OCI-LY7 (cell line): ENCODE data around the gene AGFG2. TPM values are rescaled to one million over a fixed set of nuclear protein-coding genes. Genes with fewer than 3 reads are reported as not detected.
A peak's percentile ranks its signal among the peaks of the same experiment; 100 is the strongest.

Source experiments
- BruUV-seq: library from RNA; stranded (reverse); fragments of 400-500 nt; replicated peaks from 2 replicates; lab custom pipeline; 2021; lab: Mats Ljungman, UMichigan
- CTCF ChIA-PET: fragments of 300-600 bp; sonication (Branson Sonifier 250); formaldehyde crosslinking; loops from one replicate; lab custom pipeline; 2022; ENCODE audit warnings: antibody characterized with exemption; ENCODE audit not compliant: unreplicated experiment; lab: Charles Lee
- POLR2A ChIA-PET: fragments of 300-600 bp; sonication (Branson Sonifier 250); formaldehyde crosslinking; loops from one replicate; lab custom pipeline; 2022; ENCODE audit warnings: antibody characterized with exemption; lab: Charles Lee
- DNase-seq: peaks from one replicate; pipeline ENCODE4 v3.0.0-alpha.2; 2015; ENCODE audit warnings: low spot score
- H2AFZ ChIP-seq: fragments of 200-600 bp; sonication (generic), shearing (Covaris generic); 2 replicates; pipeline ENCODE4 v1.6.1; 2014; ENCODE audit warnings: mild to moderate bottlenecking, antibody characterized with exemption, low read length, moderate library complexity
- H3K27ac ChIP-seq: fragments of 200-600 bp; sonication (generic); 2 replicates; pipeline ENCODE4 v1.5.1; 2014; ENCODE audit warnings: mixed run types, low read depth, mild to moderate bottlenecking, moderate library complexity, low read length, inconsistent platforms; ENCODE audit not compliant: poor library complexity, severe bottlenecking
- H3K36me3 ChIP-seq: fragments of 200-600 bp; sonication (generic); 2 replicates; pipeline ENCODE4 v1.6.1; 2014; ENCODE audit warnings: mild to moderate bottlenecking, antibody characterized with exemption, low read length, moderate library complexity, mixed read lengths; ENCODE audit not compliant: insufficient read depth
- H3K4me1 ChIP-seq: fragments of 200-600 bp; sonication (generic); 2 replicates; pipeline ENCODE4 v1.5.1; 2014; ENCODE audit warnings: mild to moderate bottlenecking, low read length; ENCODE audit not compliant: insufficient read depth, poor library complexity, severe bottlenecking
- H3K4me2 ChIP-seq: fragments of 200-600 bp; sonication (generic); 2 replicates; pipeline ENCODE4 v1.6.1; 2014; ENCODE audit warnings: mild to moderate bottlenecking, low read length
- H3K4me3 ChIP-seq: fragments of 200-600 bp; sonication (generic); 2 replicates; pipeline ENCODE4 v1.5.1; 2014; ENCODE audit warnings: mild to moderate bottlenecking, low read depth, low read length; ENCODE audit not compliant: poor library complexity, severe bottlenecking
- H3K79me2 ChIP-seq: fragments of 200-600 bp; sonication (generic); 2 replicates; pipeline ENCODE4 v1.6.1; 2016; ENCODE audit warnings: low read depth, mild to moderate bottlenecking, low read length, moderate library complexity, mixed read lengths; ENCODE audit not compliant: insufficient read depth
- H3K9me2 ChIP-seq: fragments of 200-600 bp; sonication (generic); 2 replicates; pipeline ENCODE4 v1.6.1; 2016; ENCODE audit warnings: mild to moderate bottlenecking, low read length, mixed read lengths; ENCODE audit not compliant: insufficient read depth
- H3K9me3 ChIP-seq: fragments of 200-600 bp; sonication (generic); 2 replicates; pipeline ENCODE4 v1.6.1; 2014; ENCODE audit warnings: mild to moderate bottlenecking, mixed run types, low read length, mixed read lengths
- H4K20me1 ChIP-seq: fragments of 200-600 bp; sonication (generic); 2 replicates; pipeline ENCODE4 v1.6.1; 2014; ENCODE audit warnings: mild to moderate bottlenecking, antibody characterized with exemption, low read length, moderate library complexity, mixed read lengths; ENCODE audit not compliant: insufficient read depth
- EZH2phosphoT487 ChIP-seq: fragments of 200-600 bp; sonication (generic); IDR thresholded peaks from 2 replicates; pipeline ENCODE4 v1.6.1; 2018; ENCODE audit warnings: low read depth, borderline replicate concordance, mild to moderate bottlenecking, mixed run types, antibody characterized with exemption, low read length, moderate library complexity, mixed read lengths
- intact Hi-C: fragments of 100-400 bp; cut with micrococcal nuclease; formaldehyde crosslinking; loops from one replicate; pipeline ENCODE4 v1.10.0; 2022; ENCODE audit not compliant: unreplicated experiment
- total RNA-seq, 2 experiments: library from RNA; depleted of rRNA in 1 of 2; stranded (reverse); fragments of >200 nt in 1 of 2; shearing (Covaris generic) in 1 of 2; gene quantifications; 2 replicates each; pipeline ENCODE4 v1.2.3, GENCODE V29; 2014 to 2022
- TF ChIP-seq, protein P1 (sequence below): fragments of 200-600 bp; sonication (generic); conservative IDR thresholded peaks from 2 replicates; pipeline ENCODE4 v1.5.1; 2014; ENCODE audit warnings: mild to moderate bottlenecking, antibody characterized with exemption, low read length, moderate library complexity, mixed read lengths

The AGFG2 gene
- total RNA-seq, 2 experiments from 2014 or later: 11.5 to 15.2 TPM

DNA sequence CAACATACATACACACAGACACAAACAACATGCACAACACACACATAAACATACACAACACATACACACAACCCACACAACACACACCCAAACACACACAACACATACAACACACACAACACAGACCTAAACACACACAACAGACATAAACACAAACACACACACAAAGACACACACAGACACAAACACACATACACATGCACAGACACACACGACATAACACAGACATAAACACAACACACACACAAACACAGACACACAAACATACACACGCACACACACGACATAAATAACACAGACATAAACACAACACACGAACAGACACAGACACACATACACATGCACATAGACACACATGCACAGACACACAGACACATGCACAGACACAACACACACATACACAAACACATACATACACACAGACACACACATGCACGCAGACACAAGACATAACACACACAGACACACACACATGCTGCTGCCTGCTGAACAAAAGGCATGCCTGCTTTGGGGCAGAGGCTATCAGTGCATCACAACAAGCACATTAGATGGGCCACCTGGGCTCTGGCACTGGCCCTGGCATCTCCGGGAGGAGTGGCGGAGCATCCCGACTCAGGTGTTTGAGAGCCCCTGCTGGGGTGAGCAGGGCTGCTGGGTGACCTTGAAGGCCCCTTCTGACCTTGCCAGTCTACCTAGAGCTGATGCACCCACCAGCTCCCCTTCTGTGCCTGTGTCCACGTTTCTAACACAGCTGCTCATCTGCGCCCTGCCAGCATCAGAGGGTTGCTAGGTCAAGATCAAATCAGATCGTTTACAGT is 41.7 kb downstream of the AGFG2 start:
- BruUV-seq: no TSS peak

DNA sequence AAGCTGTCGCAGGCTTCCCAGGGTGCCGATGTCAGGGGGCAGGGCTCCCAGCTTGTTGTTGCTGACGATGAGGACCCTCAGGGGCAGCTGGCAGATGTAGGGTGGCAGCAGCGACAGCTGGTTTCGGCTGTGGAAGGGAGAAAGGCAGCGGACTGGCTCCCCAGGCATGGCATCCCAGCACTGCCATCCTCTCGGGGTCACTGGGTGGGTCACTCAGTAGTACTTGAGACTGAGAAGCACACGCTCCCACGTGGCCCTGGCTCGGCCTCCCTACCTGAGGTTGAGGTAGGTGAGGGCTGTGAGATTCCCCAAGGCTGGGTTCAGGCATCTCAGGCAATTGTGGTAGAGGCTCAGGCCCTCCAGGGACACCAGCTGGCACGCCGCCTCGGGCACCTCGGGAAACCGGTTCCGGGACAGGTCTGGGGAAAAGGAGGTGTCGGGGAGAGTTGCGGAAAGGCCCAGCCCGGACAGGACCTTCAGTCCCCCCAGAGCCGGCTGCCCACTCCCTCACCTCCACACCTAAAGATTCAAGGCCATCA is 43.1 kb downstream of the AGFG2 start:
- POLR2A ChIA-PET: interaction anchor here (0.7 kb wide), 1 partner anchor 13 kb away, joined by 3 read pairs; no protein-coding TSS in a partner anchor
- H3K36me3 ChIP-seq: peaks cover 57% of the 10 kb centered on the region
- peaks cover 28% of the 10 kb centered on the region for H3K4me1 ChIP-seq
- H3K27ac ChIP-seq: no peak overlapping the region
- no peak for TF ChIP-seq EZH2phosphoT487
- TF ChIP-seq, protein P1, sequence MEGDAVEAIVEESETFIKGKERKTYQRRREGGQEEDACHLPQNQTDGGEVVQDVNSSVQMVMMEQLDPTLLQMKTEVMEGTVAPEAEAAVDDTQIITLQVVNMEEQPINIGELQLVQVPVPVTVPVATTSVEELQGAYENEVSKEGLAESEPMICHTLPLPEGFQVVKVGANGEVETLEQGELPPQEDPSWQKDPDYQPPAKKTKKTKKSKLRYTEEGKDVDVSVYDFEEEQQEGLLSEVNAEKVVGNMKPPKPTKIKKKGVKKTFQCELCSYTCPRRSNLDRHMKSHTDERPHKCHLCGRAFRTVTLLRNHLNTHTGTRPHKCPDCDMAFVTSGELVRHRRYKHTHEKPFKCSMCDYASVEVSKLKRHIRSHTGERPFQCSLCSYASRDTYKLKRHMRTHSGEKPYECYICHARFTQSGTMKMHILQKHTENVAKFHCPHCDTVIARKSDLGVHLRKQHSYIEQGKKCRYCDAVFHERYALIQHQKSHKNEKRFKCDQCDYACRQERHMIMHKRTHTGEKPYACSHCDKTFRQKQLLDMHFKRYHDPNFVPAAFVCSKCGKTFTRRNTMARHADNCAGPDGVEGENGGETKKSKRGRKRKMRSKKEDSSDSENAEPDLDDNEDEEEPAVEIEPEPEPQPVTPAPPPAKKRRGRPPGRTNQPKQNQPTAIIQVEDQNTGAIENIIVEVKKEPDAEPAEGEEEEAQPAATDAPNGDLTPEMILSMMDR: no peak
- no peaks in the 10 kb centered on the region for H3K9me2 ChIP-seq
- no peaks in the 10 kb centered on the region for H4K20me1 ChIP-seq
- CTCF ChIA-PET: no interaction called here
- no peak for DNase-seq
- BruUV-seq: no TSS peak
- H3K4me3 ChIP-seq: no peak overlapping the region
- H2AFZ ChIP-seq: no peak overlapping the region
- intact Hi-C loops: no loop called here
- H3K79me2 ChIP-seq: peaks cover 18% of the 10 kb centered on the region; the same call in 1 of the 2 replicates
- no peak overlapping the region for H3K4me2 ChIP-seq
- H3K9me3 ChIP-seq: no peaks in the 10 kb centered on the region

More for the DNA sequence above, 41.7 kb downstream of the AGFG2 start:
- Histone ChIP-seq H3K4me3 (no peak overlapping the region), H3K36me3 (peaks cover 69% of the 10 kb centered on the region), H3K9me3 (no peaks in the 10 kb centered on the region), H3K4me2 (no peak overlapping the region), H2AFZ (no peak overlapping the region), H4K20me1 (no peaks in the 10 kb centered on the region), H3K27ac (no peak overlapping the region), H3K4me1 (peaks cover 25% of the 10 kb centered on the region), H3K79me2 (peaks cover 18% of the 10 kb centered on the region; the same call in 1 of the 2 replicates), H3K9me2 (no peaks in the 10 kb centered on the region)
- no peak for TF ChIP-seq EZH2phosphoT487
- TF ChIP-seq, protein P1: no peak
- intact Hi-C loops: no loop called here
- CTCF ChIA-PET: no interaction called here
- no peak for DNase-seq
- POLR2A ChIA-PET: no interaction called here

DNA sequence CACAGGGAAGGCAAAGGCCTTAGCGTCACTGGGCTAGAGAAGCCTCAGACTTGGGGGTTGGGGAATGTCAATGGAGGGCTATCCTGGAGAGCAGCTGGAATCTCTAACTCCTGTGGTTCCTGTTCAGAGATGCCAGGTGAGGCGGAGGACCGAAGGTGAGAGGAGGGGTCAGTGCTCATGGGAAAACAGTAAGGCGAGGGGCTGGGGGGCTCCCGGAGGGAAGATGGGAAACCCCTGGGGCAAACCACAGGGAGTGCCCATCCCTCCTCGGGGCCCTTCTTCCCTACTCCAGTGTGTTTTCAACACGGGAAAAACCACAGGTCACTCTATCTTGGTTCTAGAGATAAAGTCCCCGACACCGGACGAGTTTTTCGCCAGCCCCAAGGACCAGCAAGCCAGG is 43.6 kb downstream of the AGFG2 start:
- DNase-seq: no peak
- Histone ChIP-seq H3K36me3 (peaks cover 51% of the 10 kb centered on the region), H3K9me3 (no peaks in the 10 kb centered on the region), H3K9me2 (no peaks in the 10 kb centered on the region), H4K20me1 (no peaks in the 10 kb centered on the region), H3K27ac (peak overlapping the region; percentile 92), H3K4me3 (peak overlapping the region; percentile 91), H3K4me2 (peak overlapping the region; percentile 98), H3K79me2 (peaks cover 18% of the 10 kb centered on the region; the same call in 1 of the 2 replicates), H3K4me1 (peaks cover 29% of the 10 kb centered on the region), H2AFZ (no peak overlapping the region)
- BruUV-seq: no TSS peak
- ChIA-PET CTCF (no interaction called here), POLR2A (no interaction called here)
- intact Hi-C loops: no loop called here
- TF ChIP-seq, protein P1: no peak
- TF ChIP-seq EZH2phosphoT487: no peak
